ENCODE data around the gene RILPL1.

DNA sequence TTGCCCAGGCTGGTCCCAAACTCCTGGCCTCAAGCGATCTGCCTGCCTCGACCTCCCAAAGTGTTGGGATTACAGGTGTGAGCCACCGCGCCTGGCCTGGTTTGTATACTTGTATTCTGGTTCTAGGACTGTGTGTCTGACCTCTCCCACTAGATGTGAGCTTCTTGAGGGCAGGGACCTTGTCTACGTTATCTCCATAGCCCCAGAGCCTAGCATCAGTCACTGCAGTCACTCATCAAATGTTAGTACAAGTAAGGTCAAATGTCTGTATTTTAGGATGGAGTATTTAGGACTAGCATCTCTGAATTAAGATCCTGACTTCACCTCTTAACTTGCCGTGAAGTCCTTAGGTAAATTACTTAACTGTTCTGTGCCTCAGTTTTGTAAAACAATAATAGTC is 99.9 kb downstream of the RILPL1 start:
- TF ChIP-seq POLR2A (IDR thresholded peaks at IDR 0.05; ENCODE audit: low read depth, low read length) (no peak), POLR2AphosphoS5 (IDR thresholded peaks at IDR 0.05; ENCODE audit: low read depth, low read length) (no peak)

All from GM12892 (cell line).